MV-4-11 (cell line): Measurements from ENCODE around the gene NECAP2.
"Not testable (repeated sequence)": the region's sequence is repeated elsewhere in the genome, so short reads cannot be mapped to it uniquely, and the experiment has no call there.

ENCODE experiments used
- DNase-seq: peaks from one replicate; lab custom pipeline; 2025; lab: John Stamatoyannopoulos, UW

The NECAP2 gene

GRCh38 chr1:16498047-16498446, 57.5 kb downstream of the NECAP2 start:
- DNase-seq, result not testable (repeated sequence)

DNA sequence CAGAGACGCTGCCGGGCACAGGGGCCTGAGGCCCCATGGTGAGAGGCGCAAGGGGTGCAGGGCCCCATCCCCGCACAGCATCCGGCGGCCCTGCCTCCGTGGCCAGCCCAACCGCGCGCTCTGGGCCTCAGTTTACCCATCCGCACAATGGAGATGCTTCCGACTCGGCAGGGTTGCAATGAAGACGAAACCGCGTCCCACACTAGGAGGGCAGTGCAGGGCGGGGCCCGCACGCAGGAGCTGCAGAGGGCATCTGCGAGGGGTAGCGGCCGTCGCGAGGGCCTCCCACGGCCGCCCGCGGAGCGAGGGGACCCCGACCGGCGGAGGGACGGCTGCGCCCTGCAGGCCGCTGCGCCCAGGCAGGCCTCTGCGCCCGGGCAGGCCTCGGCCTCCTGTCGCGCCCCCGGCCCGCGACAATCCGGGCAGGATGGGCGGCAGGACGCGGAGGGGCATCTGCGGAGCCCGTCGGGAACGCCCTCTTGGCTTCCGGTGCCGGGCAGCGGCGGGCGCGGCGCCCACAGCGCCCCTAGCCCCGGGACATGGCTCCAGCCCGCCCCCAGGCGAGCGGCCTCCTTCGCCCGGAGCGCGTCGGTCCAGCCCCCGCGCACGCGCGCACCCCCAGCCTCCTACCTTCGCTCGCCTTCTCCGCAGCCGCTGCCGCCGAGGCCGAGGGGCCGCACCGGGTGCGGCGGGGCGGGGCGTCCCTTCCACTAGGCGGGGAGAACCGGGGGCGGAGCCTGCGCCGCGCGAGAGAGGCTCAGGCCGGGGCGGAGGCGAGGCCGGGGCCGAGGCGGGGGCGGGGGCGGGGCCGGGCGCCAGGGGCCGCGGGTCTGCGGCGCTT, 58.3 kb downstream of the NECAP2 start:
- DNase-seq, result peak; percentile 44

- DNase-seq, result peak; percentile 36
Observed at GRCh38 chr1:16500466-16500865, 59.9 kb downstream of the NECAP2 start.

- peak; percentile 31 for DNase-seq
Observed at GRCh38 chr1:16500975-16501374, 60.5 kb downstream of the NECAP2 start.

DNA sequence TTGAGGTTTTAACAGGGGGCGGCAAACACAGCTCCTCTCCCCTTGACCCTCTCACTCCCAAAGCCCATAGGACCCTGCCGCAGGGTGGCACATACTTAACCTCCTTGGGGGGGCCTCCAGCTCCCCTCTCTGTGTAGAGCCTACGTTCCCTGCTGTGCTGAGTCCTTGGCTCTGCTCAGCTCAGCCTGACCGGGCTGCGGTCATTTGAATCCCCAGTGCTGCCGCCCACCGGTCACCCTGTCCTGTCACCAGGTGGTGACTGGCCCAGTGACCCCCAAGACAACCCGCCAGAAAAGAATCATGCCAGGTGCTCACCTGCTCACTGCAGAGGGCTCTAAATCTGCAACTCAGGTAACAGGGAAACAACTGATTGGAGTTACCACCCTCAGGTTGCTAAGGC, 60.9 kb downstream of the NECAP2 start:
- DNase-seq, result not testable (repeated sequence)

- no peak for DNase-seq
Observed at GRCh38 chr1:16503494-16503893, 63.0 kb downstream of the NECAP2 start.

- not testable (repeated sequence) for DNase-seq
Observed at GRCh38 chr1:16505870-16506269, 65.3 kb downstream of the NECAP2 start.

- peak; percentile 26 for DNase-seq
Observed at GRCh38 chr1:16506364-16507136, 66.0 kb downstream of the NECAP2 start.

GRCh38 chr1:16508861-16509445, 68.4 kb downstream of the NECAP2 start:
- DNase-seq, result peak; percentile 5
